GM12874 (cell line): ENCODE data around the gene MLXIPL.

Experiments used
- TF ChIP-seq, protein P1 (sequence below): IDR thresholded peaks from 2 replicates; pipeline ENCODE4 v1.5.1; 2011; ENCODE audit warnings: low read depth, mild to moderate bottlenecking, control low read depth, low read length, moderate library complexity; ENCODE audit not compliant: insufficient read depth

The MLXIPL gene

DNA sequence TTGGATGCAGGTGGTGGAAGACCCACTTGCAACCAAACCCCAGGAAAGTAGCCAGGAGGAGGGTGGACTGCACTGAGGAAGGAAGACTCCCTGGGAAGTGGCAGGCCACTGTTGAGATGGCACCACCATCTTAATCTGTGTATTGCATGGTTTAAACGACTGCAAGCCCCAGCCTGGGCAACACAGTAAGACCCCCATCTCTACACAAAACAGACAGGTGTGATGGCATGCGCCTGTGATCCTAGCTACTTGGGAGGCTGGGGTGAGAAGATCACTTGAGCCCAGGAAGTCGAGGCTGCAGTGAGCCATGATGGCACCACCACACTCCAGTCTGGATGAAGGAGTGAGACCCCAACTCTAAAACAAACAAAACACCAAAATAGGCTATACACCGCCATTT lies 57.2 kb downstream of the MLXIPL start:
- TF ChIP-seq, protein P1, sequence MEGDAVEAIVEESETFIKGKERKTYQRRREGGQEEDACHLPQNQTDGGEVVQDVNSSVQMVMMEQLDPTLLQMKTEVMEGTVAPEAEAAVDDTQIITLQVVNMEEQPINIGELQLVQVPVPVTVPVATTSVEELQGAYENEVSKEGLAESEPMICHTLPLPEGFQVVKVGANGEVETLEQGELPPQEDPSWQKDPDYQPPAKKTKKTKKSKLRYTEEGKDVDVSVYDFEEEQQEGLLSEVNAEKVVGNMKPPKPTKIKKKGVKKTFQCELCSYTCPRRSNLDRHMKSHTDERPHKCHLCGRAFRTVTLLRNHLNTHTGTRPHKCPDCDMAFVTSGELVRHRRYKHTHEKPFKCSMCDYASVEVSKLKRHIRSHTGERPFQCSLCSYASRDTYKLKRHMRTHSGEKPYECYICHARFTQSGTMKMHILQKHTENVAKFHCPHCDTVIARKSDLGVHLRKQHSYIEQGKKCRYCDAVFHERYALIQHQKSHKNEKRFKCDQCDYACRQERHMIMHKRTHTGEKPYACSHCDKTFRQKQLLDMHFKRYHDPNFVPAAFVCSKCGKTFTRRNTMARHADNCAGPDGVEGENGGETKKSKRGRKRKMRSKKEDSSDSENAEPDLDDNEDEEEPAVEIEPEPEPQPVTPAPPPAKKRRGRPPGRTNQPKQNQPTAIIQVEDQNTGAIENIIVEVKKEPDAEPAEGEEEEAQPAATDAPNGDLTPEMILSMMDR: no peak

DNA sequence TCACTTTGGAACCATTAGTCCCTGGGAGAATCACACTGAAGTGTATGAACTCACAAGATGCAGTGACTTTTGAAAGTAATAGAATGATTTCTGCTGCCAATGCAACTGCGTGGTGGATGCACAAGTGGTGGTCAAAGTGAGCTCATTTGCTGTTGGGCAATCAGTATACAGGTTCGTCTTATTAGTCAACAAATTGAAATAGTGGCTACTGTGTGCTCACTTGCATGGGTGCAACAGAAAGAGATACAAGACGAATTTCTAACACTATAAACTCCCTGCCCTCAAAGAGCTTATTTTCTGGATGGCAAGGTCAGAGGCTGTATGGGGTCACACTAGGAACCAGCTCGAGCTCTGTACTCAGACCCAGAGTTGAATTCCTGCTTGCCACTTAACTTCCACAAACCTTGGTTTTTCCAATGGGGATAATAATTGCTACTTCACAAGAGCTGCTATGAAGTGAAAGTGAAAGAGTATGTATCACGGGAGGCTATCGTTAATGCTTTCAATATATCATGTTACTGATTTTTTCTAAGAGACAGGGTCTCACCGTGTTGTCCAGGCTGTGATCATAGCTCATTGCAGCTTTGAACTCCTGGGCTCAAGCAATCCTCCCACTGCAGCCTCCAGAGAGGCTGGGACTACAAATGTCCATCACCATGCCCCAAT lies 58.5 kb downstream of the MLXIPL start:
- TF ChIP-seq, protein P1: no peak

DNA sequence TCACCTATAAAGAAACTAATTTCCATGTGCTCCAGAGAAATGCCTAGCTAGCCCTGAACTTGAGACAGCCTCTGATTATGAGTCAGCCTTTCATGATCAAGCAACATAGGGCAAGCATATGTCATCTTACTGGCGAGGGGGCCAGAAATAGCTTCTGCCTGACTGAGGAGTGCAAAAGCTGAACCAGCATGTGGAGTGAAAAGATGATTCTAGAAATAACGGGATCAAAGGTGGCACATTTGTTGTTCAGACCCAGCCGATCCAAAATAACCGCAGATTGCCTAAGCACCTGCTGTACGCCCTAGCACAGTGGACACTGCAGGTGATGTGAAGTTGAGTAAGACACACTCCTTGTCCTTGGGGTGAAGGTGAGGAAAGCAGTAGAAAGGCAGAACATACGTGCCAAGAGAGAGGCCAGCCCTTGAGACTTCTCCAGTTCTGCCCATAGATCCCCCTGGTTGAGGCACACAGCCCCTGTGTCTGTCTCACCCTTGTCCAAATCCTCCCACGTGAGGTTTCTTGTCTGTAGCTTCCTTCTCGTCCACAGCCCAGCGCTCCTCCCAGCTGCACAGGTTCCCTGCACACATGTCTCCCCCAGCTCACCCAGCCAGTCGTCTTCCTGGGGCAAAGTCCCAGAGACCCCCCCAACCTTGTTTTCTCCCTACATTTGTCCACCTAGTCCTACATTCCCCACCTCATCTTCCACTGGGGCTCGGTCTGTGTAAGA lies 64.0 kb downstream of the MLXIPL start:
- TF ChIP-seq, protein P1: no peak

DNA sequence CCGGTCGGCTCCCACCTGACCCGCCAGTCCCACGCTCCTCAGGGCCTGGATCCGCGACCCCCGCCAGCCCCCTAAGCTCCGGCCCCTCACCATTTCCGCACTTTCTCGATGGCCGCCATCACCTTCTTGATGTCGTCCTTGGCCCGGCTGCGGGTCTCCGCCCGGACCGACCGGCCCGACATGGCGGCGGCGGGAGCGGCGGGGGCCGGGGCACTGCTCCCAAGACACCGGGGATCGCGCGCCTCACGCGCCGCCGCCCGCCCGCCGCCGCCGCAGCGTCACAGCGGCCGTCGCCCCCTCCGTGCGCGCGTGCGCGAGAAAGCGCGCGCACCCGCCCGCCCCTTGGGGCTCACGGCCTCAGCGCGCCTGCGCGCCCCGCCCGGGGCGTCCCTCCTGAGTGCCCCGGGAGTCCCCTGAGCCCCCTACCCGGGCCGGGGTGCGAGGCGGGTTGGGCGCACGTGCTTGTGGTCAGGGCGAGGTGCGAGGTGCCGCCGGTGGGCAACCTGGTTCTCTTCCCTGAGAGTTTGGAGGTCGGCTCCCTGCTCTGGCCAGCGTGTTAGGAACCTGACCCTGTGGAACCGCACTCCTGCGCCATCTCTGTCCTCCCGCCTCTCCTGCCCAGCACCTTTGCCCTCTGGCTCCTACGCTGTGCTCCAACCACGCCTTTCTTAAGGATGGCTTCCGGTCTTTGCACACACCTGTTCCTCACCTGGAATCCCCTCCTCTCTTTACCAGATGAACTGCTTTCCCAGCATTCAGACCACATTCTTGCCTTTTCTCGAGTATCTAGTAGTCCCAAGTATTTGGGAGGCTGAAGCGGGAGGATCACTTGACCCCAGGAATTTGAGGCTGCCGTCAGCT lies 66.7 kb downstream of the MLXIPL start, which contains the start of gene BCL7B:
Gene BCL7B, minus strand, starts transcription at position 294 of the 861 bp plus-strand sequence. Its CDS starts 112 bp downstream, at position 182.
- TF ChIP-seq, protein P1: no peak

DNA sequence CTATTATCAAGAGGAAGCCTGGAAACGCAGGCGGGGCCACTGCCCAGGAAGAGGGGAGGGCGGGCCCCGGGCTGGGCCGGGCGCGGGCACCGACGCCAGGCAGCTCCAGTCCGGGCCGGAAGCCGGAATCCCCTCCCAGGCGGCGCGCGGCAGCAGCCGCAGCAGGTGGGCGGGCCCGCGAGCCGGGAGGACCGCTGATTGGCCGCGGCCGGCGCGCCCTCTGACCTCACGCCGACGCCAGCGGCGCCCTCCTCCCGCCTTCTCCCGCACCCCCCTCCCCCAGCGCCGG lies 67.3 kb downstream of the MLXIPL start:
- TF ChIP-seq, protein P1: no peak

DNA sequence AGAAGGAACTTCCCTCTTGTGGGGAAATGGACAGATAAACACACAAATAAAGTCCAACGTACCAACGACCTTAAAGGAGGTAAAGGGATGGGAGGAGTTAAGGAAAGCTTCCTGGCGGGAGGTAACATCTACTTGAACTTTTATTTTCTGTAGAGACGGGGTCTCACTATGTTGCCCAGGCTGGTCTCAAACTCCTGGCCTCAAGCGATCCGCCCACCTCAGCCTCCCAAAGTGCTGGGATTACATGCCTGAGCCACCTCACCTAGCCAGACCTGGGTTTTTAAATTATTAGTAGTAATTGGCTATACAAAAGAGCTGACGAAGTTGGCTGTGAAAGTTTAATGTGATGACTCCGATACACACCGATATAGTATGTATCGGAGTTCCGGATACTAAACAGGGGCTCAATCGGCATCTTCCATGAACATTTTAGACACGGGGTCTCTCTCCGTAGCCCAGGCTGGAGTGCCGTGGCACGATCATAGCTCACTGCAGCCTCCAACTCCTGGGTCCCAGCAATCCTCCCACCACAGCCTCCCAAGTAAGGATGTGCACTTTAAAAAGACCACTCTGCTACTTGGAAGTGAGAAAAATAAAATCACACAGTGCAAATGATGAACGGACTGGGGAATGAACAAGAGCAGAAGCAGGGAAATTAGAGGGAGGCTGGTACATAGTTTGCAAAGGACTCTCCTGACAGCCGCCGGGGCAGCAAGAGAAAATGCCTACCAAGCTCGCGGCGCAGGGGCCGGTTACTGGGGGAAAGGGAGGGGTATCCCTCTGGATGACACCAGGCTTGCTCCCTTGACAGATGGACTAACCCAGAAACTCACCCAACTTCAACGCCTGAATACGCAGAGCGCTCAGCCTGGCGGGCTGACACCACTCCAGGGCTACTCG lies 67.9 kb downstream of the MLXIPL start:
- TF ChIP-seq, protein P1: no peak
